PFSK-1 (cell line): Measurements from ENCODE around the gene PLB1.

ENCODE experiments used
- REST ChIP-seq, 2 experiments: IDR thresholded peaks; 2 replicates each; pipeline versions ENCODE4 v1.6.1 to v1.8.0; 2011 to 2012; ENCODE audit warnings: low read depth in 2 of 2, low read length in 2 of 2, control low read depth in 1 of 2, inconsistent platforms in 1 of 2, mild to moderate bottlenecking in 1 of 2, moderate library complexity in 1 of 2; ENCODE audit not compliant: insufficient read depth in 1 of 2
- SIN3A ChIP-seq: IDR thresholded peaks from 2 replicates; pipeline ENCODE4 v1.6.1; 2012; ENCODE audit warnings: mild to moderate bottlenecking, low read length, moderate library complexity, borderline replicate concordance; ENCODE audit not compliant: insufficient read depth

- TF ChIP-seq SIN3A (no peak), REST (IDR thresholded peaks at IDR 0.05; ENCODE audit: insufficient read depth in 1 of 2, low read depth in 2 of 2, low read length in 2 of 2) (no peak)
Measured at GRCh38 chr2:28592481-28592880, 96.6 kb downstream of the PLB1 start.
